Inferior parietal cortex (tissue), 1 donor: Measurements from ENCODE around the gene HCAR1.
"Not testable (repeated sequence)": the region's sequence is repeated elsewhere in the genome, so short reads cannot be mapped to it uniquely, and the experiment has no call there.

Experiments used
- DNase-seq: peaks from one replicate; pipeline ENCODE4 v3.0.0-alpha.2; 2016; ENCODE audit errors: extremely low spot score

The HCAR1 gene

GRCh38 chr12:122721057-122721545 is 9.5 kb downstream of the HCAR1 start:
- DNase-seq, result no peak

GRCh38 chr12:122716658-122717057 is 14.0 kb downstream of the HCAR1 start, which contains the start of gene HCAR3:
HCAR3 (minus strand) TSS chr12:122716811; CDS start chr12:122716737, 74 bp downstream.
- not testable (repeated sequence) for DNase-seq

- not testable (repeated sequence) for DNase-seq
Observed at GRCh38 chr12:122715211-122715610, 15.4 kb downstream of the HCAR1 start.

GRCh38 chr12:122713491-122714188 is 17.0 kb downstream of the HCAR1 start:
- DNase-seq, result not testable (repeated sequence)

- DNase-seq, result not testable (repeated sequence)
Observed at GRCh38 chr12:122711266-122711665, 19.4 kb downstream of the HCAR1 start.

GRCh38 chr12:122710341-122710740 is 20.3 kb downstream of the HCAR1 start:
- not testable (repeated sequence) for DNase-seq

GRCh38 chr12:122709287-122709686 is 21.4 kb downstream of the HCAR1 start:
- not testable (repeated sequence) for DNase-seq

- DNase-seq, result not testable (repeated sequence)
Observed at GRCh38 chr12:122703841-122704240, 26.8 kb downstream of the HCAR1 start.

- not testable (repeated sequence) for DNase-seq
Observed at GRCh38 chr12:122702890-122703611, 27.6 kb downstream of the HCAR1 start, which contains the start of gene HCAR2. HCAR2 (minus strand) TSS chr12:122703357; CDS start chr12:122703283, 74 bp downstream.

- DNase-seq, result not testable (repeated sequence)
Observed at GRCh38 chr12:122701481-122701880, 29.2 kb downstream of the HCAR1 start.

- not testable (repeated sequence) for DNase-seq
Observed at GRCh38 chr12:122700038-122700710, 30.5 kb downstream of the HCAR1 start.

GRCh38 chr12:122696922-122697321 is 33.7 kb downstream of the HCAR1 start:
- not testable (repeated sequence) for DNase-seq

GRCh38 chr12:122691566-122691965 is 39.1 kb downstream of the HCAR1 start:
- no peak for DNase-seq

GRCh38 chr12:122688291-122688690 is 42.4 kb downstream of the HCAR1 start:
- DNase-seq, result no peak

- DNase-seq, result no peak
Observed at GRCh38 chr12:122687086-122687485, 43.6 kb downstream of the HCAR1 start.

- DNase-seq, result no peak
Observed at GRCh38 chr12:122686538-122686937, 44.1 kb downstream of the HCAR1 start.

- no peak for DNase-seq
Observed at GRCh38 chr12:122684297-122684813, 46.3 kb downstream of the HCAR1 start.

GRCh38 chr12:122681814-122682213 is 48.8 kb downstream of the HCAR1 start:
- DNase-seq, result no peak

GRCh38 chr12:122680989-122681388 is 49.7 kb downstream of the HCAR1 start:
- DNase-seq, result not testable (repeated sequence)

- DNase-seq, result not testable (repeated sequence)
Observed at GRCh38 chr12:122676781-122677180, 53.9 kb downstream of the HCAR1 start.
